NCI-H345 treated with DMSO at 0.1 percent for 48 hours (cell line): ENCODE results near the gene STK35.
"Not testable (repeated sequence)": the region's sequence is repeated elsewhere in the genome, so short reads cannot be mapped to it uniquely, and the experiment has no call there.

Experiments
- DNase-seq: peaks from one replicate; lab custom pipeline; 2025; ENCODE audit not compliant: unreplicated experiment; lab: John Stamatoyannopoulos, UW

The STK35 gene

DNA sequence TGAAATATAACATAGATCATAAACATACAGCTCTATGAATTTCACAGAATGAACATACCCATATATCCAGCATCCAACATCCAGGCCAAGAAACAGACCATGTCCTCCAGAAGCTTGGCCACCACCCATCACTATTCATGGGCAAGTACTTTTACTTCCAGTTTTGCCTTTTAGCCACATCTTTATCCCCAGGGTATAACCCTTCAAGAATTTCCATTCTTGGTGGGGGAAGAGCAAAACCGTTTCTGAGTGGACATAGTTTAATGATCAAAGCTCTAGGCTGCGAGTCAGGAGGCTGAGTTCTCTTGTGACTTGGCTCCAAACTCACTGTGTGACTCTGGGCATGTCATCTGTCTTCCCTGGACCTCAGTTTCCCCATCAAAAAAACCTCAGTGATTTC is 78.3 kb downstream of the STK35 start:
- no peak for DNase-seq

DNA sequence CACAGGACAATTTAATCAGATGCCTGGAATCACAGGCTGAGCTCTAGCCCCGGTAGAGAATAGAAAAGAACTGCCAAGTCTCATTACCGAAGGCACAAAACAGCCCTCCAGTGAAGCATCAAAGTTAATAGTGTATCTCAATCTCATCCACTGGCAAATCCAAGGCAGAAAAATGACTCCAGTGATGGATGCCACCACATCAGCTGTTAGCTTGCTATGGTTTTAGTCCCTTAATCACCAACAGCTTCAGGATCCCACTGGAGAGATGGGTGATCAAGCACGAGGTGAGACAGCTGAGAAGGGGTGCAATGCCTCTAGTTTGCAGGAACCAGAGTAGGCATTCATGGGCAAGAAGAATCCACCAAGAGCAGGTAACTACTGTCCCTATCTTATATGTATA is 81.8 kb downstream of the STK35 start:
- no peak for DNase-seq

DNA sequence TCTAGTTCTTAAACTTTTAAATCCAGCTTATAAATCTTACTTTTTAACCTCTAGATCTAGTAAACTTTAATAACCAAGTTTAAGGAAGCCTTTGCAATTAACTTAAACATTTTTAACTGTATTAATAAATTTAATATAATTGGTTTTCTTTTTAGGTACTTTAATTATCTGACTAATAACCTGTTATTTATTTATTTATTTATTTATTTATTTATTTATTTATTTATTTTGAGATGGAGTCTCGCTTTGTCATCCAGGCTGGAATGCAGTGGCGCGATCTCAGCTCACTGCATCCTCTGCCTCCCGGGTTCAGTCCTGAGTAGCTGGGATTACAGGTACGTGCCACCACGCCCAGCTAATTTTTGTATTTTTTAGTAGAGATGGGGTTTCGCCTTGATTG is 83.3 kb downstream of the STK35 start:
- DNase-seq: not testable (repeated sequence)

DNA sequence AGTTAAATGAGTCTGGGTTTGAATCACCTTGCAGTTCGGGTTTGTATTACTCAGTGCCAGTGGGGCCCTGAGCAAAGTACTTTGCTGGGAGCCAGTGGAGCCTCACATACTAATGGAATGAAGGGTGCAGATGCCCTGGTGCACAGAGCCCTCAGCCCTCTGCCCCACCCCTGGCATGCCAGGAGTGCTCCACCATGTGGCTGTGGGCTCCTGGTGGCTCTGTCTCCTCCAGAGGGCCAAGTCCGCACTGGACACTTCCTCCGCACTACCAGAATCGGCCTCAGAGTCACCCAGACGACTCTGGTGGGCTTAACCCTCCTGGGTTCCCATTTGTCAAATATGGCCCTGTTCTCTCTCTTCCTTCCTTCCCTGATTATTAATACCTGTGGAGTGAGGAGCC is 94.0 kb downstream of the STK35 start:
- no peak for DNase-seq

DNA sequence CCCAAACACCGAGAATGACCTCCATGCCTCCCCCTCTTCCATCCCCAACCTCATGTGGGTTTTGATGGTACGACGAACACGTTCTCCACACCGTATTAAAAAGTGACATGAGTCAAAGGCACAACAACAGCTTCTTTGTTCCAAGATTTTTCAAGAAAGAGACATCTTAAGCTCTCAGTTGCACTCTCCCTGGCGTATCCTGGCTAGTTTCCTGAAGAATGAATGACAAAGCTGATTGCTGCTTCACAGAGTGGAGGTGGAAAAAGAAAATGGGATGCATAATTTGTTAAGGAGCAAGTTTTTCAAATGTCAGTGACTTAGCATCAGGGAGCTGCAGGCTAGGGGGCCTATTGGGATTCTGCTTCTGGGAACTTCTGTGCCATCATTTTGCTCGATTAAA is 95.5 kb downstream of the STK35 start:
- no peak for DNase-seq
